C4-2B (cell line): ENCODE results near the gene PAFAH1B2.
"Not testable (repeated sequence)": the region's sequence is repeated elsewhere in the genome, so short reads cannot be mapped to it uniquely, and the experiment has no call there.

Experiments used
- ZFX ChIP-seq: fragments of 450-650 bp; IDR thresholded peaks from 2 replicates; pipeline ENCODE4 v1.6.1; 2017
- TF ChIP-seq, protein P1 (sequence below): fragments of 450-650 bp; conservative IDR thresholded peaks from 2 replicates; pipeline ENCODE4 v1.5.1; 2017; ENCODE audit warnings: mild to moderate bottlenecking

- not testable (repeated sequence) for TF ChIP-seq ZFX
- TF ChIP-seq, protein P1, sequence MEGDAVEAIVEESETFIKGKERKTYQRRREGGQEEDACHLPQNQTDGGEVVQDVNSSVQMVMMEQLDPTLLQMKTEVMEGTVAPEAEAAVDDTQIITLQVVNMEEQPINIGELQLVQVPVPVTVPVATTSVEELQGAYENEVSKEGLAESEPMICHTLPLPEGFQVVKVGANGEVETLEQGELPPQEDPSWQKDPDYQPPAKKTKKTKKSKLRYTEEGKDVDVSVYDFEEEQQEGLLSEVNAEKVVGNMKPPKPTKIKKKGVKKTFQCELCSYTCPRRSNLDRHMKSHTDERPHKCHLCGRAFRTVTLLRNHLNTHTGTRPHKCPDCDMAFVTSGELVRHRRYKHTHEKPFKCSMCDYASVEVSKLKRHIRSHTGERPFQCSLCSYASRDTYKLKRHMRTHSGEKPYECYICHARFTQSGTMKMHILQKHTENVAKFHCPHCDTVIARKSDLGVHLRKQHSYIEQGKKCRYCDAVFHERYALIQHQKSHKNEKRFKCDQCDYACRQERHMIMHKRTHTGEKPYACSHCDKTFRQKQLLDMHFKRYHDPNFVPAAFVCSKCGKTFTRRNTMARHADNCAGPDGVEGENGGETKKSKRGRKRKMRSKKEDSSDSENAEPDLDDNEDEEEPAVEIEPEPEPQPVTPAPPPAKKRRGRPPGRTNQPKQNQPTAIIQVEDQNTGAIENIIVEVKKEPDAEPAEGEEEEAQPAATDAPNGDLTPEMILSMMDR = not testable (repeated sequence)
These were observed 63.4 kb downstream of the PAFAH1B2 start for GRCh38 chr11:117207481-117207880.
